ENCODE data around the gene SORBS1. TPM values are rescaled to one million over a fixed set of nuclear protein-coding genes. Genes with fewer than 3 reads are reported as not detected.

The SORBS1 gene
- total RNA-seq, 4 donors from 2014 or later, result 120 to 1,051 (median 449) TPM

GRCh38 chr10:95377950-95378349 lies 183.2 kb downstream of the SORBS1 start:
- no peak for DNase-seq (ENCODE audit: low spot score)
- ATAC-seq (ENCODE audit: low FRiP score), result no peak
- TF ChIP-seq CTCF (IDR thresholded peaks at IDR 0.05), result no peak

GRCh38 chr10:95375418-95375817 lies 185.8 kb downstream of the SORBS1 start:
- ATAC-seq (ENCODE audit: low FRiP score) (no peak), DNase-seq (ENCODE audit: low spot score) (no peak)
- no peak for TF ChIP-seq CTCF (IDR thresholded peaks at IDR 0.05)

GRCh38 chr10:95374597-95375209 lies 186.5 kb downstream of the SORBS1 start:
- no peak for DNase-seq (ENCODE audit: low spot score)
- peak in 2 of 3 donors; percentile 42 to 74 for TF ChIP-seq CTCF (IDR thresholded peaks at IDR 0.05)
- peak; percentile 85 for ATAC-seq (ENCODE audit: low FRiP score)

- ATAC-seq (ENCODE audit: low FRiP score) (no peak), DNase-seq (ENCODE audit: low spot score) (no peak)
- TF ChIP-seq CTCF (IDR thresholded peaks at IDR 0.05), result no peak
These were observed 187.5 kb downstream of the SORBS1 start for GRCh38 chr10:95373660-95374059.

- TF ChIP-seq CTCF (IDR thresholded peaks at IDR 0.05), result no peak
- DNase-seq (ENCODE audit: low spot score), result no peak
- no peak for ATAC-seq (ENCODE audit: low FRiP score)
These were observed 196.8 kb downstream of the SORBS1 start for GRCh38 chr10:95364342-95364741.

- no peak for DNase-seq (ENCODE audit: low spot score)
- peak in 2 of 3 donors; percentile 21 to 72 for TF ChIP-seq CTCF (IDR thresholded peaks at IDR 0.05)
- ATAC-seq (ENCODE audit: low FRiP score), result no peak
These were observed 197.8 kb downstream of the SORBS1 start for GRCh38 chr10:95363303-95363912.

GRCh38 chr10:95360122-95360714 lies 201.0 kb downstream of the SORBS1 start:
- DNase-seq (ENCODE audit: low spot score) (no peak), ATAC-seq (ENCODE audit: low FRiP score) (no peak)
- TF ChIP-seq CTCF (IDR thresholded peaks at IDR 0.05), result no peak

Data from omental fat pad (tissue), 4 donors.